ENCODE measurements around the gene ZCCHC14. TPM values are rescaled to one million over a fixed set of nuclear protein-coding genes. Genes with fewer than 3 reads are reported as not detected.

ZCCHC14 gene
- polyA plus RNA-seq, 1 donor (not counting 4 experiments of a cell fraction or from before 2014, with no cell fraction given), result 3.6 TPM

DNA sequence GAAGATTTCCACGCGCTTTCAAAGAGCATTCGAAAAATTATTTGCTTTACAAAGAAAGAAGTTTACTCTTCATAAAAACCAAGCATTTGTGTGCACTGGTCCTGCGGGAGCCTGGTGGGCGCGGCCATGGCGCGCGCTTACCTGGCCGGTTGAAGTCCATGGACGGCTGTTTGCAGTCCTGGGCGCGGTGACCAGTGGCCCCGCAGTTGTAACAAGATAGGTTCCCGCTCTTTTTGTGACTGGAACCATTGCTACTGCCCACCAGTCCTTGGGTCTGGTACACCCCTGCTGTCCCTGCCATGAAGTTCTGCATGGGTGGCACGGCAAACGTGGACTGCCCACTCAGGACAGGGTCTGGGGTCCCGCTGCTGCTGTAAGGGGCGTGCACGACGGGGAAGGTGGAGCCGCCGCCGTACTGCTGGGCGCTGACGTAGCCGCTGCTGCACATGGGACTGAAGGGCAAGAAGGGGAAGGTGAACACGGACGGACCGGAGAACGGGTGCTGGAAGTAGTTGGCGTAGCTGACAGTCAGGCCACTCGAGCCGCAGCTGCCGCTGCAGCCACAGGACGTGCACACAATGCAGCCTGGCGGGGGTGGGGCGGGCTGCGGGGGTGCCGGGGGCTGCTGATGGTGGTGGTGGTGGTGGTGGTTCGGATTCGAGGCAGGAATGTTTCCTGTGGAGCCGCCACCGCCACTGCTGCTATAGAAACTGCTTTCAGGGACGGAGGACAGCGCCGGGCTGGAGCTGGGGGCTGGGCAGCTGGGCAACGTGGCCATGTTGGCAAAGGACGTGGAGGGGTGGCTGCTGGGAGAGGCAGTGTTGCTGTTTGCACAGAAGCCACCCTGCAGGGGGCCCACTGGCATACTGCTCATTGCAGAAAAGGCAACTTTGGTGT lies 81.2 kb downstream of the ZCCHC14 start:
- H3K27me3 ChIP-seq (ENCODE audit: control insufficient read depth, extremely low read depth, insufficient read depth, low read length), result no peaks in the 10 kb centered on the region
- dilution Hi-C loops (cut with MboI; ENCODE audit: extremely low pct_ligation_motif_present, low sequenced_read_pairs), result no loop called here

DNA sequence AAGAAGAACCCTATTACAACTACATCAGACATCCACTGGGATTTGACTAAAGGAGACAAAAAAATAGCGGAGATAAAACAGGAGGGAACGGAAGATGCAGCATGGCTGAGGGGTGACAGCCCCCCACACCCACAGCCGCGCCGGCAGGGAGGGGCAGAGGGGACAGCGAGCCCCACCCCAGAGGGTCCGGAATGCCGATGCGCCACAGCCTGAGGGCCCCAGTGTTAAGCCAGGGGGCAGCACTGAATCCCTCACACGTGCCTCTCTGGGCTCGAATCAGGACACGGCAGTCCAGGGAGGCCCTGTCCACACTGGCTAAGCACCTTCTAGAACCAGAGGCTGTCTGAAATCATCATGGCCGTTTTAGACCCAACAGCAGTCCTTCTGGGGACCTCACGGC lies 81.9 kb downstream of the ZCCHC14 start:
- Histone ChIP-seq H3K27ac (ENCODE audit: control insufficient read depth, insufficient read depth, low read length) (no peak overlapping the region), H3K4me2 (ENCODE audit: control insufficient read depth, extremely low read depth, insufficient read depth, low read depth, low read length) (no peak overlapping the region), H2AFZ (ENCODE audit: control insufficient read depth, low read length) (no peak overlapping the region), H3K4me1 (ENCODE audit: control insufficient read depth, extremely low read depth, insufficient read depth, low read length) (no peaks in the 10 kb centered on the region), H3K9me3 (ENCODE audit: control insufficient read depth, low read depth, low read length) (no peaks in the 10 kb centered on the region), H3K9me1 (ENCODE audit: control insufficient read depth, extremely low read depth, insufficient read depth, low read length) (no peaks in the 10 kb centered on the region), H3K36me3 (ENCODE audit: control insufficient read depth in 2 of 2, extremely low read depth in 1 of 2, insufficient read depth in 2 of 2, low read length in 2 of 2) (peaks cover 14 to 21% of the 10 kb centered on the region in 2 experiments), H3K9ac (ENCODE audit: control insufficient read depth, extremely low read depth, insufficient read depth, low read length) (no peak overlapping the region), H3K4me3 (ENCODE audit: control insufficient read depth in 2 of 3, extremely low read depth in 1 of 3, insufficient read depth in 2 of 3, low read depth in 1 of 3, low read length in 3 of 3) (no peak overlapping the region), H3K79me2 (ENCODE audit: control insufficient read depth, insufficient read depth, low read length) (no peaks in the 10 kb centered on the region), H4K20me1 (ENCODE audit: control insufficient read depth, extremely low read depth, insufficient read depth, low read length) (no peaks in the 10 kb centered on the region), H3K27me3 (ENCODE audit: control insufficient read depth, extremely low read depth, insufficient read depth, low read length) (no peaks in the 10 kb centered on the region)
- dilution Hi-C loops (cut with MboI; ENCODE audit: extremely low pct_ligation_motif_present, low sequenced_read_pairs), result no loop called here
- no peak for DNase-seq (ENCODE audit: low read depth, low spot score)
- no peak for FAIRE-seq
- TF ChIP-seq, protein P1, sequence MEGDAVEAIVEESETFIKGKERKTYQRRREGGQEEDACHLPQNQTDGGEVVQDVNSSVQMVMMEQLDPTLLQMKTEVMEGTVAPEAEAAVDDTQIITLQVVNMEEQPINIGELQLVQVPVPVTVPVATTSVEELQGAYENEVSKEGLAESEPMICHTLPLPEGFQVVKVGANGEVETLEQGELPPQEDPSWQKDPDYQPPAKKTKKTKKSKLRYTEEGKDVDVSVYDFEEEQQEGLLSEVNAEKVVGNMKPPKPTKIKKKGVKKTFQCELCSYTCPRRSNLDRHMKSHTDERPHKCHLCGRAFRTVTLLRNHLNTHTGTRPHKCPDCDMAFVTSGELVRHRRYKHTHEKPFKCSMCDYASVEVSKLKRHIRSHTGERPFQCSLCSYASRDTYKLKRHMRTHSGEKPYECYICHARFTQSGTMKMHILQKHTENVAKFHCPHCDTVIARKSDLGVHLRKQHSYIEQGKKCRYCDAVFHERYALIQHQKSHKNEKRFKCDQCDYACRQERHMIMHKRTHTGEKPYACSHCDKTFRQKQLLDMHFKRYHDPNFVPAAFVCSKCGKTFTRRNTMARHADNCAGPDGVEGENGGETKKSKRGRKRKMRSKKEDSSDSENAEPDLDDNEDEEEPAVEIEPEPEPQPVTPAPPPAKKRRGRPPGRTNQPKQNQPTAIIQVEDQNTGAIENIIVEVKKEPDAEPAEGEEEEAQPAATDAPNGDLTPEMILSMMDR (optimal IDR thresholded peaks at IDR 0.05 in 1 of 3, IDR thresholded peaks at IDR 0.05 in 1 of 3, conservative IDR thresholded peaks at IDR 0.05 in 1 of 3; ENCODE audit: extremely low read depth in 1 of 3, insufficient read depth in 2 of 3, low read length in 3 of 3), result peak in 1 of 3 experiments; percentile 11
- TF ChIP-seq EZH2 (IDR thresholded peaks at IDR 0.05; ENCODE audit: low read length), result no peak

More for the DNA sequence above, 81.2 kb downstream of the ZCCHC14 start:
- Histone ChIP-seq H3K27ac (ENCODE audit: control insufficient read depth, insufficient read depth, low read length) (no peak overlapping the region), H3K9me3 (ENCODE audit: control insufficient read depth, low read depth, low read length) (no peaks in the 10 kb centered on the region), H3K79me2 (ENCODE audit: control insufficient read depth, insufficient read depth, low read length) (no peaks in the 10 kb centered on the region), H3K4me2 (ENCODE audit: control insufficient read depth, extremely low read depth, insufficient read depth, low read depth, low read length) (no peak overlapping the region), H3K9me1 (ENCODE audit: control insufficient read depth, extremely low read depth, insufficient read depth, low read length) (no peaks in the 10 kb centered on the region), H3K4me3 (ENCODE audit: control insufficient read depth in 2 of 3, extremely low read depth in 1 of 3, insufficient read depth in 2 of 3, low read depth in 1 of 3, low read length in 3 of 3) (no peak overlapping the region), H3K9ac (ENCODE audit: control insufficient read depth, extremely low read depth, insufficient read depth, low read length) (no peak overlapping the region), H3K36me3 (ENCODE audit: control insufficient read depth in 2 of 2, extremely low read depth in 1 of 2, insufficient read depth in 2 of 2, low read length in 2 of 2) (peaks cover 14 to 19% of the 10 kb centered on the region in 2 experiments), H4K20me1 (ENCODE audit: control insufficient read depth, extremely low read depth, insufficient read depth, low read length) (no peaks in the 10 kb centered on the region), H3K4me1 (ENCODE audit: control insufficient read depth, extremely low read depth, insufficient read depth, low read length) (no peaks in the 10 kb centered on the region), H2AFZ (ENCODE audit: control insufficient read depth, low read length) (no peak overlapping the region)
- FAIRE-seq (no peak), DNase-seq (ENCODE audit: low read depth, low spot score) (no peak)
- TF ChIP-seq, protein P1 (optimal IDR thresholded peaks at IDR 0.05 in 1 of 3, IDR thresholded peaks at IDR 0.05 in 1 of 3, conservative IDR thresholded peaks at IDR 0.05 in 1 of 3; ENCODE audit: extremely low read depth in 1 of 3, insufficient read depth in 2 of 3, low read length in 3 of 3), result no peak
- no peak for TF ChIP-seq EZH2 (IDR thresholded peaks at IDR 0.05; ENCODE audit: low read length)

All from keratinocyte (primary cell).